MM.1S (cell line): ENCODE measurements around the gene CADM2.

Source experiments
- CTCF ChIP-seq: fragments of 300-600 bp; sonication (generic); IDR thresholded peaks from 2 replicates; pipeline ENCODE4 v1.5.1; 2016; ENCODE audit warnings: antibody characterized with exemption, low read length, mixed read lengths
- EZH2phosphoT487 ChIP-seq: fragments of 300-600 bp; sonication (generic); IDR thresholded peaks from 2 replicates; pipeline ENCODE4 v1.6.1; 2018; ENCODE audit warnings: antibody characterized with exemption, low read length

GRCh38 chr3:84965141-84965540 lies 6.4 kb downstream of the CADM2 start:
- TF ChIP-seq CTCF (peak; percentile 31), EZH2phosphoT487 (no peak)
